H9 (cell line): ENCODE results near the gene HSPA6. TPM values are rescaled to one million over a fixed set of nuclear protein-coding genes. Genes with fewer than 3 reads are reported as not detected.
A peak's percentile ranks its signal among the peaks of the same experiment; 100 is the strongest.
"Not testable (repeated sequence)": the region's sequence is repeated elsewhere in the genome, so short reads cannot be mapped to it uniquely, and the experiment has no call there.

ENCODE experiments used
- DNase-seq: peaks from one replicate; pipeline ENCODE4 v3.0.0-alpha.2; 2017
- H2AFZ ChIP-seq: one replicate; pipeline ENCODE4 v1.6.1; 2013; ENCODE audit warnings: mild to moderate bottlenecking, low read length, control low read depth, moderate library complexity
- H2AK5ac ChIP-seq: 2 replicates; pipeline ENCODE4 v1.6.1; 2013; ENCODE audit warnings: low read length, control low read depth, mixed read lengths; ENCODE audit not compliant: insufficient read length
- H2BK120ac ChIP-seq: one replicate; pipeline ENCODE4 v1.6.1; 2013; ENCODE audit warnings: low read depth, mild to moderate bottlenecking, low read length, control low read depth, inconsistent platforms; ENCODE audit not compliant: poor library complexity, severe bottlenecking
- H2BK12ac ChIP-seq: 2 replicates; pipeline ENCODE4 v1.6.1; 2013; ENCODE audit warnings: low read length, control low read depth, mixed read lengths, low read depth; ENCODE audit not compliant: insufficient read length
- H2BK15ac ChIP-seq: 2 replicates; pipeline ENCODE4 v1.6.1; 2013; ENCODE audit warnings: low read depth, low read length, control low read depth
- H2BK20ac ChIP-seq: one replicate; pipeline ENCODE4 v1.6.1; 2013; ENCODE audit warnings: low read depth, mild to moderate bottlenecking, low read length, control low read depth, inconsistent platforms; ENCODE audit not compliant: poor library complexity, severe bottlenecking
- H2BK5ac ChIP-seq: 2 replicates; pipeline ENCODE4 v1.6.1; 2013; ENCODE audit warnings: low read length, control low read depth, mixed read lengths; ENCODE audit not compliant: insufficient read length
- H3K14ac ChIP-seq: 2 replicates; pipeline ENCODE4 v1.6.1; 2013; ENCODE audit warnings: low read length, control low read depth; ENCODE audit not compliant: insufficient read depth
- H3K18ac ChIP-seq: 2 replicates; pipeline ENCODE4 v1.6.1; 2013; ENCODE audit warnings: low read depth, mild to moderate bottlenecking, mixed read lengths, low read length, control low read depth; ENCODE audit not compliant: insufficient read length
- H3K23ac ChIP-seq: 2 replicates; pipeline ENCODE4 v1.6.1; 2013; ENCODE audit warnings: low read length, control low read depth, mixed read lengths, low read depth; ENCODE audit not compliant: insufficient read length
- H3K23me2 ChIP-seq: 2 replicates; pipeline ENCODE4 v1.6.1; 2013; ENCODE audit warnings: low read depth, mild to moderate bottlenecking, mixed read lengths, low read length, control low read depth; ENCODE audit not compliant: insufficient read length, poor library complexity, severe bottlenecking
- H3K27ac ChIP-seq: 2 replicates; pipeline ENCODE4 v1.5.1; 2013; ENCODE audit warnings: low read length, control low read depth, mixed read lengths, low read depth; ENCODE audit not compliant: insufficient read length
- H3K27me3 ChIP-seq: 2 replicates; pipeline ENCODE4 v1.6.1; 2013; ENCODE audit warnings: low read length, control low read depth, inconsistent platforms; ENCODE audit not compliant: insufficient read depth
- H3K4ac ChIP-seq: 2 replicates; pipeline ENCODE4 v1.6.1; 2013; ENCODE audit warnings: low read depth, mild to moderate bottlenecking, control low read depth, inconsistent platforms, low read length, moderate library complexity
- H3K4me1 ChIP-seq: 2 replicates; pipeline ENCODE4 v1.6.1; 2013; ENCODE audit warnings: low read length, control low read depth, inconsistent platforms; ENCODE audit not compliant: insufficient read depth
- H3K4me2 ChIP-seq: 2 replicates; pipeline ENCODE4 v1.6.1; 2013; ENCODE audit warnings: low read length, control low read depth, mixed read lengths; ENCODE audit not compliant: insufficient read length, insufficient read depth
- H3K56ac ChIP-seq: 2 replicates; pipeline ENCODE4 v1.6.1; 2013; ENCODE audit warnings: low read depth, mild to moderate bottlenecking, mixed read lengths, low read length, control low read depth; ENCODE audit not compliant: insufficient read length
- H3K79me1 ChIP-seq: 2 replicates; pipeline ENCODE4 v1.6.1; 2013; ENCODE audit warnings: low read depth, mild to moderate bottlenecking, moderate library complexity, low read length, control low read depth, inconsistent platforms; ENCODE audit not compliant: insufficient read depth, poor library complexity, severe bottlenecking
- H3K79me2 ChIP-seq: 2 replicates; pipeline ENCODE4 v1.6.1; 2013; ENCODE audit warnings: low read length, control low read depth, inconsistent platforms; ENCODE audit not compliant: insufficient read depth
- H3K9ac ChIP-seq: 2 replicates; pipeline ENCODE4 v1.6.1; 2013; ENCODE audit warnings: low read length, control low read depth, mixed read lengths; ENCODE audit not compliant: insufficient read length; ENCODE audit errors: extremely low read depth
- H3K9me3 ChIP-seq: one replicate; pipeline ENCODE4 v1.6.1; 2013; ENCODE audit warnings: low read depth, low read length, inconsistent platforms; ENCODE audit not compliant: control insufficient read depth
- H3T11ph ChIP-seq: one replicate; pipeline ENCODE4 v1.6.1; 2013; ENCODE audit warnings: mild to moderate bottlenecking, low read length, control low read depth, inconsistent platforms
- H4K20me1 ChIP-seq: one replicate; pipeline ENCODE4 v1.6.1; 2013; ENCODE audit not compliant: control insufficient read depth, insufficient read length, insufficient read depth
- H4K5ac ChIP-seq: 2 replicates; pipeline ENCODE4 v1.6.1; 2013; ENCODE audit warnings: low read depth, mild to moderate bottlenecking, mixed read lengths, low read length, control low read depth; ENCODE audit not compliant: insufficient read length
- H4K8ac ChIP-seq: replicated peaks from 2 replicates; pipeline ENCODE4 v1.6.1; 2013; ENCODE audit warnings: low read length, control low read depth, mixed read lengths, low read depth; ENCODE audit not compliant: insufficient read length
- H4K91ac ChIP-seq: 2 replicates; pipeline ENCODE4 v1.6.1; 2013; ENCODE audit warnings: low read depth, mild to moderate bottlenecking, moderate library complexity, mixed read lengths, low read length, control low read depth; ENCODE audit not compliant: insufficient read length
- H3K27ac Mint-ChIP-seq, 3 experiments: 2 replicates in 2 of 3; 3 replicates in 1 of 3; pipeline ENCODE4 v1.8.0; 2020 to 2021; ENCODE audit warnings: mixed read lengths in 3 of 3, mild to moderate bottlenecking in 1 of 3, moderate library complexity in 1 of 3
- H3K27me3 Mint-ChIP-seq: 2 replicates; pipeline ENCODE4 v1.8.0; 2021; ENCODE audit warnings: low read depth, mild to moderate bottlenecking, moderate library complexity, mixed read lengths
- H3K36me3 Mint-ChIP-seq, 3 experiments: 2 replicates in 2 of 3; 3 replicates in 1 of 3; pipeline ENCODE4 v1.8.0; 2020 to 2021; ENCODE audit warnings: low read depth in 3 of 3, mixed read lengths in 3 of 3; ENCODE audit not compliant: insufficient read depth in 1 of 3
- H3K4me1 Mint-ChIP-seq, 2 experiments: 2 replicates each; pipeline ENCODE4 v1.8.0; 2020; ENCODE audit warnings: mixed read lengths in 2 of 2
- H3K4me3 Mint-ChIP-seq, 2 experiments: 2 replicates in 1 of 2; 3 replicates in 1 of 2; pipeline ENCODE4 v1.8.0; 2020 to 2021; ENCODE audit warnings: mild to moderate bottlenecking in 2 of 2, mixed read lengths in 2 of 2, moderate library complexity in 1 of 2
- H3K9me3 Mint-ChIP-seq, 2 experiments: 2 replicates in 1 of 2; 3 replicates in 1 of 2; pipeline ENCODE4 v1.8.0; 2020; ENCODE audit warnings: mild to moderate bottlenecking in 2 of 2, mixed read lengths in 2 of 2, moderate library complexity in 1 of 2
- WGBS: extraction: QIAGEN DNeasy Blood & Tissue Kit; methylation state at CpG from one replicate; pipeline ENCODE4 v1.1.7; 2013; ENCODE audit warnings: missing lambda C conversion rate, low lambda C conversion rate, mixed read lengths; ENCODE audit not compliant: insufficient read length; ENCODE audit errors: extremely low coverage; 5-methylcytosine and 5-hydroxymethylcytosine counted together
- total RNA-seq: library from RNA; stranded (reverse); gene quantifications from 2 replicates; pipeline ENCODE4 v1.2.1, GENCODE V29; 2021

HSPA6 gene
- total RNA-seq, 1 experiment from 2014 or later, result not detected

- WGBS, result no CpG with 5 or more reads among the region's 3 CpGs
- not testable (repeated sequence) for H3K9me3 Mint-ChIP-seq, H4K5ac ChIP-seq, H3K4me1 ChIP-seq, H3K36me3 Mint-ChIP-seq, H3K27me3 ChIP-seq, H3K18ac ChIP-seq, H3K27ac ChIP-seq, H2BK12ac ChIP-seq, H3K9ac ChIP-seq, H2BK15ac ChIP-seq, H3K23ac ChIP-seq, DNase-seq, H4K8ac ChIP-seq, H3K4me3 Mint-ChIP-seq, H3K27ac Mint-ChIP-seq, H3K56ac ChIP-seq, H3K14ac ChIP-seq, H2AK5ac ChIP-seq, H3K79me1 ChIP-seq, H3K4me2 ChIP-seq, H3K23me2 ChIP-seq, H3K4ac ChIP-seq, H2AFZ ChIP-seq, H3T11ph ChIP-seq, H2BK20ac ChIP-seq, H3K9me3 ChIP-seq, H2BK5ac ChIP-seq, H4K20me1 ChIP-seq, H2BK120ac ChIP-seq, H4K91ac ChIP-seq, H3K79me2 ChIP-seq
- peaks cover 13 to 14% of the 10 kb centered on the region in 2 experiments for H3K4me1 Mint-ChIP-seq
- peaks cover 60% of the 10 kb centered on the region for H3K27me3 Mint-ChIP-seq
Observed at GRCh38 chr1:161528550-161528949, 4.2 kb downstream of the HSPA6 start.

- H3K27me3 Mint-ChIP-seq, result peaks cover 51% of the 10 kb centered on the region
Observed at GRCh38 chr1:161529463-161530104, 5.2 kb downstream of the HSPA6 start.

More at GRCh38 chr1:161529463-161530104, 5.2 kb downstream of the HSPA6 start:
- not testable (repeated sequence) for H3K23ac ChIP-seq, H3K23me2 ChIP-seq, H3K27me3 ChIP-seq, H2AK5ac ChIP-seq, H3K9ac ChIP-seq, H3K56ac ChIP-seq, H3K9me3 ChIP-seq, H4K5ac ChIP-seq, H3K27ac ChIP-seq, H3T11ph ChIP-seq, H3K9me3 Mint-ChIP-seq, H3K79me1 ChIP-seq, H4K91ac ChIP-seq, H2BK20ac ChIP-seq, H2AFZ ChIP-seq, H3K36me3 Mint-ChIP-seq, H3K4me1 ChIP-seq, H4K8ac ChIP-seq, H3K18ac ChIP-seq, H4K20me1 ChIP-seq, H2BK120ac ChIP-seq, H3K27ac Mint-ChIP-seq, H2BK12ac ChIP-seq, DNase-seq, H2BK5ac ChIP-seq, H3K14ac ChIP-seq, H2BK15ac ChIP-seq, H3K4ac ChIP-seq, H3K79me2 ChIP-seq
- no CpG with 5 or more reads among the region's 19 CpGs for WGBS
- H3K4me2 ChIP-seq, result peak overlapping the region; percentile 70
- Mint-ChIP-seq H3K4me3 (peak overlapping the region; percentile 89 to 94), H3K4me1 (peaks cover 13 to 14% of the 10 kb centered on the region in 2 experiments)
